ENCODE data around the gene PTPRCAP. TPM values are rescaled to one million over a fixed set of nuclear protein-coding genes. Genes with fewer than 3 reads are reported as not detected.

The PTPRCAP gene
- total RNA-seq, 1 donor from 2014 or later, result 1.2 TPM

GRCh38 chr11:67397986-67398660 lies 39.4 kb downstream of the PTPRCAP start:
- Mint-ChIP-seq H3K27ac (ENCODE audit: unreplicated experiment) (no peak overlapping the region), H3K4me3 (ENCODE audit: unreplicated experiment) (no peak overlapping the region), H3K36me3 (ENCODE audit: unreplicated experiment) (peaks cover 14% of the 10 kb centered on the region), H3K27me3 (ENCODE audit: unreplicated experiment) (no peaks in the 10 kb centered on the region), H3K4me1 (ENCODE audit: unreplicated experiment) (peaks cover 25% of the 10 kb centered on the region), H3K9me3 (ENCODE audit: unreplicated experiment) (no peaks in the 10 kb centered on the region)
- no peak for TF ChIP-seq CTCF (IDR thresholded peaks at IDR 0.05)
- no peak for DNase-seq (ENCODE audit: extremely low spot score, unreplicated experiment)

GRCh38 chr11:67397536-67397935 lies 39.9 kb downstream of the PTPRCAP start:
- TF ChIP-seq CTCF (IDR thresholded peaks at IDR 0.05), result no peak
- Mint-ChIP-seq H3K9me3 (ENCODE audit: unreplicated experiment) (no peaks in the 10 kb centered on the region), H3K4me3 (ENCODE audit: unreplicated experiment) (no peak overlapping the region), H3K27ac (ENCODE audit: unreplicated experiment) (no peak overlapping the region), H3K36me3 (ENCODE audit: unreplicated experiment) (peaks cover 14% of the 10 kb centered on the region), H3K4me1 (ENCODE audit: unreplicated experiment) (peaks cover 27% of the 10 kb centered on the region), H3K27me3 (ENCODE audit: unreplicated experiment) (no peaks in the 10 kb centered on the region)
- no peak for DNase-seq (ENCODE audit: extremely low spot score, unreplicated experiment)

GRCh38 chr11:67396587-67397389 lies 40.7 kb downstream of the PTPRCAP start:
- peaks cover 27% of the 10 kb centered on the region for H3K4me1 Mint-ChIP-seq (ENCODE audit: unreplicated experiment)
- H3K4me3 Mint-ChIP-seq (ENCODE audit: unreplicated experiment), result no peak overlapping the region
- peaks cover 14% of the 10 kb centered on the region for H3K36me3 Mint-ChIP-seq (ENCODE audit: unreplicated experiment)
- H3K27me3 Mint-ChIP-seq (ENCODE audit: unreplicated experiment), result no peaks in the 10 kb centered on the region
- H3K27ac Mint-ChIP-seq (ENCODE audit: unreplicated experiment), result no peak overlapping the region
- no peaks in the 10 kb centered on the region for H3K9me3 Mint-ChIP-seq (ENCODE audit: unreplicated experiment)
- no peak for TF ChIP-seq CTCF (IDR thresholded peaks at IDR 0.05)
- DNase-seq (ENCODE audit: extremely low spot score, unreplicated experiment), result peak; percentile 75

- Mint-ChIP-seq H3K4me3 (ENCODE audit: unreplicated experiment) (no peak overlapping the region), H3K4me1 (ENCODE audit: unreplicated experiment) (peaks cover 29% of the 10 kb centered on the region), H3K9me3 (ENCODE audit: unreplicated experiment) (no peaks in the 10 kb centered on the region), H3K27ac (ENCODE audit: unreplicated experiment) (no peak overlapping the region), H3K27me3 (ENCODE audit: unreplicated experiment) (no peaks in the 10 kb centered on the region), H3K36me3 (ENCODE audit: unreplicated experiment) (peaks cover 14% of the 10 kb centered on the region)
- no peak for TF ChIP-seq CTCF (IDR thresholded peaks at IDR 0.05)
- DNase-seq (ENCODE audit: extremely low spot score, unreplicated experiment), result no peak
These were observed 41.3 kb downstream of the PTPRCAP start for GRCh38 chr11:67396259-67396581.

- peak; percentile 81 for DNase-seq (ENCODE audit: extremely low spot score, unreplicated experiment)
- no peaks in the 10 kb centered on the region for H3K9me3 Mint-ChIP-seq (ENCODE audit: unreplicated experiment)
- H3K27ac Mint-ChIP-seq (ENCODE audit: unreplicated experiment), result no peak overlapping the region
- peaks cover 14% of the 10 kb centered on the region for H3K36me3 Mint-ChIP-seq (ENCODE audit: unreplicated experiment)
- no peak overlapping the region for H3K4me3 Mint-ChIP-seq (ENCODE audit: unreplicated experiment)
- no peak for TF ChIP-seq CTCF (IDR thresholded peaks at IDR 0.05)
- H3K27me3 Mint-ChIP-seq (ENCODE audit: unreplicated experiment), result no peaks in the 10 kb centered on the region
- peaks cover 32% of the 10 kb centered on the region for H3K4me1 Mint-ChIP-seq (ENCODE audit: unreplicated experiment)
These were observed 41.8 kb downstream of the PTPRCAP start for GRCh38 chr11:67395555-67396258.

Measured in osteocyte (in vitro differentiated cells).